ENCODE measurements around the gene DHX30.
"Not testable (repeated sequence)": the region's sequence is repeated elsewhere in the genome, so short reads cannot be mapped to it uniquely, and the experiment has no call there.

Gene DHX30, protein sequence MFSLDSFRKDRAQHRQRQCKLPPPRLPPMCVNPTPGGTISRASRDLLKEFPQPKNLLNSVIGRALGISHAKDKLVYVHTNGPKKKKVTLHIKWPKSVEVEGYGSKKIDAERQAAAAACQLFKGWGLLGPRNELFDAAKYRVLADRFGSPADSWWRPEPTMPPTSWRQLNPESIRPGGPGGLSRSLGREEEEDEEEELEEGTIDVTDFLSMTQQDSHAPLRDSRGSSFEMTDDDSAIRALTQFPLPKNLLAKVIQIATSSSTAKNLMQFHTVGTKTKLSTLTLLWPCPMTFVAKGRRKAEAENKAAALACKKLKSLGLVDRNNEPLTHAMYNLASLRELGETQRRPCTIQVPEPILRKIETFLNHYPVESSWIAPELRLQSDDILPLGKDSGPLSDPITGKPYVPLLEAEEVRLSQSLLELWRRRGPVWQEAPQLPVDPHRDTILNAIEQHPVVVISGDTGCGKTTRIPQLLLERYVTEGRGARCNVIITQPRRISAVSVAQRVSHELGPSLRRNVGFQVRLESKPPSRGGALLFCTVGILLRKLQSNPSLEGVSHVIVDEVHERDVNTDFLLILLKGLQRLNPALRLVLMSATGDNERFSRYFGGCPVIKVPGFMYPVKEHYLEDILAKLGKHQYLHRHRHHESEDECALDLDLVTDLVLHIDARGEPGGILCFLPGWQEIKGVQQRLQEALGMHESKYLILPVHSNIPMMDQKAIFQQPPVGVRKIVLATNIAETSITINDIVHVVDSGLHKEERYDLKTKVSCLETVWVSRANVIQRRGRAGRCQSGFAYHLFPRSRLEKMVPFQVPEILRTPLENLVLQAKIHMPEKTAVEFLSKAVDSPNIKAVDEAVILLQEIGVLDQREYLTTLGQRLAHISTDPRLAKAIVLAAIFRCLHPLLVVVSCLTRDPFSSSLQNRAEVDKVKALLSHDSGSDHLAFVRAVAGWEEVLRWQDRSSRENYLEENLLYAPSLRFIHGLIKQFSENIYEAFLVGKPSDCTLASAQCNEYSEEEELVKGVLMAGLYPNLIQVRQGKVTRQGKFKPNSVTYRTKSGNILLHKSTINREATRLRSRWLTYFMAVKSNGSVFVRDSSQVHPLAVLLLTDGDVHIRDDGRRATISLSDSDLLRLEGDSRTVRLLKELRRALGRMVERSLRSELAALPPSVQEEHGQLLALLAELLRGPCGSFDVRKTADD

DNA sequence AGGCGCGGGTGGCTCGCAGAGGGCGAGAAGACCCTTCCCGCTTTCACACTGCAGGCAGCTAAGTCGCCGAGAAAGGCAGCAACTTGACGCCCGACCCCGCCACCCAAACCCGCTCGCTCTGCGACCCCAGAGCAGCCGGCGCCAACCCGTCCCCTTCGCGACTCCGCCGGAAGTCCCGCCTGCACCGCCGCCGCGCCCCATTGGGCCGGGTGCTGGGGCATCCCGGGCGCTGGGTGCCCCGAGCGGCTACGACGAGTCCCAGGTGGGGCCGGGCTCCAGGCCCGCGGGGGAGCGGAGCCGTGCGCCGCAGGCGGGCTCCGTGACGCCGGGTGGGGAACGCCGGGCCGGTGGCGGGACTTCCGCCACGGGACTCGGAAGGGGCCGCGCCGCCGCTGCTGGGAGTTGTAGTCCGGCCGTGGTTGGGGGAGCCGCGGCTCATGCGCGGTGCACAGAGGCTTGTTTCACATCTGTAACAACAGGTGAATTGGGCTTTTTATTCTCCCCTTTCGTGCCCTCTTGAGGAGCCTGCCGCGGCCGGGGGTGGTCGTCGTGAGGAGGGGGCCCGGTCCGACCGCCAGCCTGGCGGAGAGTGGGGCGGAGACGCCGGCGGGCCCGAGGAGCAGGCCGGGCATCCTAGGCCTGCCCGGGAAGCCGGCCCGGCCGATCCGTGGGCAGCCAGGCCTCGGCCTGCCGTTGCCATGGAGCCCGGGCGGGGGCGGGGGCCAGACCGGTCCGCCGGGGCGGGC is at the start of gene DHX30:
DHX30 (plus strand) TSS at position 405 of the 746 bp plus-strand sequence. CDS start 7,546 bp downstream, outside the sequence.
- DNase-seq (ENCODE audit: low read depth, low spot score): no peak

DNA sequence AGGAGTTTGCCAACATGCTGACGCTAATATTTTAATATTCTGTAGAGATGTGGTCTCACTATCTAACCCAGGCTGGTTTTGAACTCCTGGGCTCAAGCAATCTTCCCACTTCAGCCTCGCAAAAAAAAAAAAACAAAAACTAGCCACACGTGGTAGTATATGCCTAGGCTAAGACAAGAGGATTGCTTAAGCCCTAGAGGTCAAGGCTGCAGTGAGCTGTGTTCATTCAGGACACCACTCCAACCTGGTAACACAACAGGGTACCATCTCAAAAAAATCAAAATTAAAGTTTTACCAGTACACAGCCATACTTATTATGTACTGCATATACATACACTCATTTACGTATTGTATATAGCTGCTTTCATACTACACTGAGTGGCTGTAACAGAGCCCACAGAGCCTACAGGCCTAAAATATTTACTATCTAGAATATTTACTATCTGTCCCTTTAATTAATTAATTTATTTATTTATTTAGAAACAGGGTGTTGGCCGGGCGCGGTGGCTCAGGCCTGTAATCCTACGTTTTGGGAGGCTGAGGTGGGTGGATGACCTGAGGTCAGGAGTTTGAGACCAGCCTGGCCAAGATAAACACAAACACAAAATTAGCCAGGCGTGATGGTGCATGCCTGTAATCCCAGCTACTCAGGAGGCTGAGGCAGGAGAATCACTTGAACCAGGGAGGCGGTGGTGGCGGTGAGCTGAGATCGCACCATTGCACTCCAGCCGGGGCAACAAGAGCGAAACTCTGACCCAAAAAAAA is 44.5 kb upstream of the DHX30 start:
- DNase-seq (ENCODE audit: low read depth, low spot score): no peak

GRCh38 chr3:47760207-47760606 is 42.7 kb upstream of the DHX30 start:
- DNase-seq (ENCODE audit: low read depth, low spot score): not testable (repeated sequence)

DNA sequence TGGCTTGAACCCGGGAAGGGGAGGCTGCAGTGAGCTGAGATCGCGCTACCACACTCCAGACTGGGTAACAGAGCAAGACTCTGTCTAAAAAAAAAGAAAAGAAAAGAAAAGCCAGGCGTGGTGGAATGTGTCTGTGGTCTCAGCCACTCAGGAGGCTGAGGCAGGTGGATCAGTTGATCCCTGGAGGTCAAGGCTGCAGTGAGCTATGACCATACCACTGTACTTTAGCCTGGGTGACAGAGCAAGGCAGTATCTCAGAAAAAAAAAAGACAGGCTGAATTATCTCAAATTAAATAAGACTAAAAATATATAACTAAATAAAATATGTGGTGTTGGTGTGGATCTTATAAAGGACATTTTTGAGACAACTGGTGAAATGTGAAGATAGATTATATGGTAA is 41.9 kb upstream of the DHX30 start:
- DNase-seq (ENCODE audit: low read depth, low spot score): no peak

DNA sequence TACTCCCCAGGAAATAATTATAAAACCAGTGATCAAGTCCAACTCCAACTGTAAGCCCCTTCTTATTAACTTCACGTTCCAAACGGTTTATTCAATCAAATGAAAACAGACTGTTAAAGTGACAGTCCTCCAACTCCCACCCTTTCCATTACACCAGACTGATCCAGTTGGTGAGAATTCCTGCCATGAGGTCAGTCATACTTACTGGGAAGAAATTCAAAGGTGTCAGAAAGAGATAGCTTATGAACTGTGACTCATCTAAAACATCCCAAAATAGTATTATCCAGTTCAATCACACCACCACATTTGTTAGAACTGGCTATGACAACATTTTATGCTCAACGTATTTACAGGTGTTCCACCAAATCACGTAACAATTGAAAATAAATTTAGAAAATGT is 40.7 kb upstream of the DHX30 start:
- no peak for DNase-seq (ENCODE audit: low read depth, low spot score)

DNA sequence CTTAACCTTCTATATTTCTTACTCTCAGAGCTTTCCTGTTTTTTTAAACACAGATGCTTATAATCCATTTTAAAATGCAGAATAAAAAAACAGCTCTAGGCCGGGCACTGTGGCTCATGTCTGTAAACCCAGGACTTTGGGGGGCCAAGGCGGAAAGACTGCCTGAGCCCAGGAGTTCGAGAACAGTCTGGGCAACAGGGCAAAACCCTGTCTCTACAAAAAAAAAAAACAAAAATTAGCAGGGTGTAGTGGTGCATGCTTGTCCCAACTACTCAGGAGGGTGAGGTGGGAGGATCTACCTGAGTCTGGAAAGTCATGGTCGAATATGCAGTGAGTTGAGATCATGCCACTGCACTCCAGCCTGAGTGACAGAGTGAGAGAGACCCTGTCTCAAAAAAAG is 36.8 kb upstream of the DHX30 start:
- no peak for DNase-seq (ENCODE audit: low read depth, low spot score)

DNA sequence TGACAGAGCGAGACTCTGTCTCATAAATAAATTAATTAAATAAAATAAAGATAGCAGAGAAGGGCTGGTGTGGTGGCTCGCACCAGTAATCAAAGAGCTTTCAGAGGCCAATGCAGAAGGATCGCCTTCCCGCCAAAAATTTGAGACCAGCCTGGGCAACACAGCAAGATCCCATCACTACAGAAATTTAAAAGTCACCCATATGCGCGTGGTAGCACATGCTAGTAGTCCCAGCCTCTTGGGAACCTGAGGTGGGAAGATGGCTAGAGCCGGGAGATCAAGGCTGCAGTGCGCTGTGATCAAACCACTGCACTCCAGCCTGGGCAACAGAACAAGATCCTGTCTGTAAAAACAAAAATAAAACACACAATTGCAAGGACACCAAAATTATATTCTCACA is 30.9 kb upstream of the DHX30 start:
- DNase-seq (ENCODE audit: low read depth, low spot score): no peak

DNA sequence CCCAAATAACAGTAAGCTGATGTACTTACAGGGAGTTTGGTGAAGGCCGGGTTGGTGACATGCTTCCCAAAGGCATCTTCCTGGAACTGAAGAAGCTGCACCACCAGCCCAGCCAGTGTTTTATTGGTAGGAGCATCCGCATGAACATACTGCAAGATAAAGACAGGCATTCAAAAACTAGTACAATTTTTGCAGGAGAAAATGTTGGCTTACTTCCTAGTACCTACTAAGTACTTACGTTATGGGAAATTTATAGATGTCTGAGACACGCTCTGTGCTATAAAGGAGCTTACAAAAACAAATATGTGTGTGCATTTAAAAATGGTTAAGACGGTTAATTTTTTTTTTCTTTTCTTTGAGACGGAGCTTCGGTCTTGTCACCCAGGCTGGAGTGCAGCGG is 30.1 kb upstream of the DHX30 start:
- DNase-seq (ENCODE audit: low read depth, low spot score): no peak

GRCh38 chr3:47778746-47779145 is 24.2 kb upstream of the DHX30 start:
- DNase-seq (ENCODE audit: low read depth, low spot score): no peak

DNA sequence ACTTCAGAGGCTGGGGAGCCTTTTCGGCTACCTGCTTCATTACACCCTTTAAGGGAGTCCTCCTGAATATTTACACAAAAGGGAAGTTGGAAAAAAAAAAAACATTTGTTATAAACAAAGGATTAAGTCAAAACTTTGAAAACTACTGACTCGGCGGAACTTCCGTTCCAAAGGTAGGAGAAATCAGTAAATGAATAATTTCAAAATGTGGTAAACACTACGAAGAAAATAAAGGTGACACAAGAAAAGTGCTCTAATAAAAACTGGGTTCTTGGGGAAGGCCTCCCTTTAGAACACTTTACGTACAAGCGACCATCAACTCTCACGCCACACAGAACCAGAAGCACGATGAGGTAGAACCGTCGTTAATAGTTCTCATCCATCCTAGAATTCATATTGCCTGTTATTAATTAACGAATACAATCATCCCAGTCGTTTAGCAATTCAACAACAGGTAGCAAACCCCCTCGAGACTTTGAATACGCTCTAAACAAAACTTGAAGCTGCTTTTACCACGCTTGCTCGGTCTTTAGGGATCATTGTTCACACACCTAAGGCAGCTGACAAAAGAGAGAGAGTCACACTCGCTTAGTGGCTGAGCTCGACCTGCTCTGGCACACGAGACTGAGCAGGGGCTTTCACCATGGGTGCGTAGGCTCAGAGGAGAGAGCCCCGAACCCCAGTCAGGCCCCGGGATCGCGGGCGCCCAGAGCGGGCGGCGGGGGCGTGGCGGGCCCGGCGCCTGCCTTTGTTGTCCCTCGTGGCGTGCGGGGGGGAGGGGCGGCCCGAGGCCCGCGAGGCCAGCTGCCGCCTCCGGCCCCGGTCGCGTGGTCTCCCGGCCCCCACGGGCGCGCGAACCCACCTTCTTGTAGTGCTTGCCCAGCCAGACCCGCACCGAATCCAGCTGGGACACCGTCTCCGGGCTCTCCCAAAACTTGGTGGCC is 21.9 kb upstream of the DHX30 start:
- no peak for DNase-seq (ENCODE audit: low read depth, low spot score)

GRCh38 chr3:47781685-47782445 is 21.1 kb upstream of the DHX30 start, which contains the start of gene SMARCC1:
TSS of gene SMARCC1 (minus strand) at chr3:47781893. CDS start at chr3:47781797, 96 bp downstream.
- DNase-seq (ENCODE audit: low read depth, low spot score): peak; percentile 90

DNA sequence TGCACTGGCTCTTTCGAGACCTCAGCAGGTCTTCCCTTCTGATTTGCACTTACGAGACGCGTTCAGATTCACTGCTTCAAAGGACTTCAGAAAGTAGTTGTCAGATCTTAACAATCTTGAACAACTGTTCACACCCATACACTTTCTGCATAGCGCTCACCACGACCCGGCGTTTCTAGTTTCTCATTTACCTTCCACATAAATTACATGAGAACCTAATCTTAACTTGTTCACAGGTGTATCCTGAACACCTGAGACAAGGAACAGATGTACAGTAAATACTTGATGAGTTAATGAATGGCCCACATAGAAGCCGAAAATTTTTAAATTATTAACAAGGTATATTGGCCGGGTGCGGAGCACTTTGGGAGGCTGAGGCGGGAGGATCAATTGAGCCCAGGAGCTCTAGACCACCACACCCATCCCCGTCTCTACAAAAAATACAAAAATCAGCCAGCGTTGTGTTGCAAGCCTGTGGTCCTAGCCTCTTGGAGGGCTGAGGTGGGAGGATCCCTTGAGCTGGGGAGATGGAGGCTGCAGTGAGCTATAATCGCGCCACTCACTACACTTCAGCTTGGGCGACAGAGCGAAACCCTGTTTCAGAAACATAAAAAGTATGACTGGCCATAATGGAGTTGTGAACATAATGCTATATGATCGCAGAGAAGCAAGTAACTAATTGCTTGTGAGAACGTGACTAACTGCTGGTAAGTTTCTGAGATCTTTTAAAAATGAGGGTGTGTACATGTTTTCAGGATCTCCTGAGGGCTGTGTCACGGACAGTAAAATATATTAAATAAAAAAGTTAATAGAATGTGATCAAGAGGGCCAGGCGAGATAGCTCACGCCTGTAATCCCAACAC is 20.3 kb upstream of the DHX30 start:
- DNase-seq (ENCODE audit: low read depth, low spot score): no peak

DNA sequence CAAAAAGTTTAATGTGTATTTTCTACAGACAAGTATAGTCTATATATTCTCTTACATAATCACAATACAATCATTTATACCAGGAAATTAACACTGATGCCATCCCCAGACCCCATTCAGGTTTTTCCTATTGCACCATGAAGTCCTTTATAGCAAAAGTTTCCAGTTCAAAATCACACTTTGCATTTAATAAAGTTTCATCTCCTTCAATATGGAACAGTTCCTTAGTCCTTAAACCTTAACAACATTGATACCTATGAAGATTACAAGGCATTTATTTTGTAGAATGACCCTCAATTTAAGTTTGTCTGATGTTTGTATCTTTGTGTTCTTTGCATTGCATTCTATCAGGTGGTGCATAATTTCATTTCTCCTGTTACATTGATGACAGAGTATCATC is 19.3 kb upstream of the DHX30 start:
- no peak for DNase-seq (ENCODE audit: low read depth, low spot score)

DNA sequence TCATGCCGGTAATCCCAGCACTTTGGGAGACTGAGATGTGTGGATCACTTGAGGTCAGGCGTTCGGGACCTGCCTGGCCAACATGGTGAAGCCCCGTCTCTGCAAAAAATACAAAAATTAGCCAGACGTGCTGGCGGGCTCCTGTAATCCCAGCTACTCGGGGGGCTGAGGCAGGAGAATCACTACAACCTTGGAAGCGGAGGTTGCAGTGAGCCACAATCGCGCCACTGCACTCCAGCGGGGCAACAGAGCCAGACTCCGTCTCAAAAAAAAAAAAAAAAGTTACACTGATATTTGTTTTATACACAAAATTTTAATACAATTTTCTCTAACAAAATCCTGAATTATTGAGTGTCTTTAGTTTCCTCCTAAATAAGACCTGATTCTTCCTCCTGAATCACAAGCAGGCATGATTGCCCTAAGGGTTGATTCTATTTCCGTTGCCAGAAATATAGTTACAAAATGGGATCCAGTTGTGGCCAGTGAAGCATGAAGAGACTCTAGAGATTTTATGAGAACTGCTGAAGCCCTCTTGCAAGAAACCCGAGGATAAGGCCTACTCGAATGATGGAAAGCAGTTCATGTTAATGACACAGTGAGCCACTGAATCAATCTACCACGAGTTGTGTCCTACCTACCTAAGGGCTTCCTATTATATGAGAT is 11.6 kb upstream of the DHX30 start:
- DNase-seq (ENCODE audit: low read depth, low spot score): no peak

- no peak for DNase-seq (ENCODE audit: low read depth, low spot score)
Measured at GRCh38 chr3:47792699-47793098, 10.2 kb upstream of the DHX30 start.

DNA sequence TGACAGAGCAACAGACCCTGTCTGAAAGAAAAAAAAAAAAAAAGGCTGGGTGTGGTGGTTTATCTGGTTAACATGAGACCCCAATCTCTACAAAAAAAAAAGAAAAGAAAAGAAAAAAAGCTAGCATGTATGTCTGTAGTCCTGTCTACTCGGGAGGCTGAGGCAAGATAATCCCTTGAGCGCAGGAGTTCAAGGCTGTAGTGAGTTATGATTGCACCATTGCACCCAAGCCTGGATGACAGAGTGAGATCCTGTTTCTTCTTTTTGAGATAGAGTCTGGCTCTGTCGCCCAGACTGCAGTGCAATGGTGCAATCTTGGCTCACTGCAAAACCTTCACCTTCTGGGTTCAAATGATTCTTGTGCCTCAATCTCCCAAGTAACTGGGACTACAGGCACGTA is 8.4 kb upstream of the DHX30 start:
- DNase-seq (ENCODE audit: low read depth, low spot score): no peak

DNA sequence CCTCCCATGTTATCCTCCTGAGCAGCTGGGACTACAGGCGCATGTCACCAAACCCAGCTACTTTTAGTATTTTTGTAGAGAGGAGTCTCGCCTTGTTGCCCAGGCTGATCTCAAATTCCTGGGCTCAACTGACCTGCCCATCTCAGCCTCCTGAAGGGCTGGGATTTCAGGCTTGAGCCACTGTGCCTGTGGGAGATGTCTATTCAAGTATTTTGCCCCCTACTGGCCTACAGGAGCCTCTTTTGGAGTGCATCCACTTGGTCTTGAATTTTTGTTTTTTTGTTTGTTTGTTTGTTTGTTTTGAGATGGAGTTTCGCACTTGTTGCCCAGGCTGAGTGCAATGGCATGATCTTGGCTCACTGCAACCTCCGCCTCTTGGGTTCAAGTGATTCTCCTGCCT is 3.2 kb upstream of the DHX30 start:
- DNase-seq (ENCODE audit: low read depth, low spot score): no peak
